Ishikawa (cell line): ENCODE data around the gene GJD3.

Source experiments
- EP300 ChIP-seq: IDR thresholded peaks from 2 replicates; pipeline ENCODE4 v1.6.1; 2012; ENCODE audit warnings: borderline replicate concordance
- YY1 ChIP-seq: IDR thresholded peaks from 2 replicates; pipeline ENCODE4 v1.6.1; 2012; ENCODE audit warnings: low read depth
- TF ChIP-seq, protein P1 (sequence below): IDR thresholded peaks from 2 replicates; pipeline ENCODE4 v1.6.1; 2012

DNA sequence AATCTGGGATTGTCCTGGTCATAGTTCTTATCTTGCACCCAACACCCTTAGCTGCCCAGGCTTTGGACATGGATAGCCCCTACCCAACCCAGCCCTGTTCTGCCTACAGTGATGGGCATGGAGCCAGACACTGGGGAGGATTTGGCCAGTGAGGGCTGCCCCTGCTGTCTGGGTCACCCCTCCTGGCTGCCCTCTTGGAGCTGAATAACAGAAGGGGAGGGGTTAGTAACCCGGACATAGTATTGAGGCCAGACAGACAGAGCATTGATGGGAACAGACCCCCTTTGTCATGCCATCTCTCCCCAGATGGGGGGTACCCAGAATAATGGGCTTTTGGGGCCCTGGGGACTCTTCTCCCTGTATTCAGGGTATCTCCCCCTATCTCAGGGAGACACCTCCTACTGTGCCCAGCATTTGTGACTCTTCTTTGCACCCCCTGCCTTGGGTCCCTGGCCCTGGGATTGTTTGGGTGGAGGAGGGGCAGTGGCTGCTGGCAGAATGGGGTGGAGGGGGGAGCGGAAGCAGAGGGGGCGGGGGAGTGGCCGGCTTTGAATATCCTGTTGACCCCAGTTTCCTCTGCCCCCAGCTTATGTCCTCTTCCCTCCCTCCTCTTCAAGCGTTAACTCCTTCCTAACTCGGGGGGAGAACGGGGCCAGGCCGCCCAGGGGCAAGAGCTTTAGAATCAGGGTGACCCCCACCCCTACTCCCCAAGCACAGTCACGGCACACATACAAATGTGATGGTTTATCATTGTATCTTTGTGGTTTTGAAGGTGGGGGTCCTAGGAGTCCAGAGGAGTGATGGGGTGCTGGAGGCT is 17.0 kb downstream of the GJD3 start:
- TF ChIP-seq YY1 (no peak), EP300 (no peak)
- TF ChIP-seq, protein P1, sequence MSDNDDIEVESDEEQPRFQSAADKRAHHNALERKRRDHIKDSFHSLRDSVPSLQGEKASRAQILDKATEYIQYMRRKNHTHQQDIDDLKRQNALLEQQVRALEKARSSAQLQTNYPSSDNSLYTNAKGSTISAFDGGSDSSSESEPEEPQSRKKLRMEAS, result no peak
